ENCODE data around the gene ITGA2B. TPM values are rescaled to one million over a fixed set of nuclear protein-coding genes. Genes with fewer than 3 reads are reported as not detected.
A peak's percentile ranks its signal among the peaks of the same experiment; 100 is the strongest.

The ITGA2B gene
- 1 to 10 TPM; 1.0 to 2.6 TPM for total RNA-seq

GRCh38 chr17:44389281-44389680 is at the start of gene ITGA2B:
Gene ITGA2B (minus strand): TSS chr17:44389649. CDS start chr17:44389473, 176 bp downstream.
- Histone ChIP-seq H3K36me3 (no peaks in the 10 kb centered on the region), H3K4me3 (no peak within 1 kb of the TSS), H3K4me1 (peaks cover 0 to 21% of the 10 kb centered on the region in 2 donors), H3K9me3 (no peaks in the 10 kb centered on the region), H3K27ac (no peak within 1 kb of the TSS), H3K27me3 (no peaks in the 10 kb centered on the region)
- no peak for DNase-seq (ENCODE audit: low spot score)
- no peak for TF ChIP-seq CTCF (IDR thresholded peaks at IDR 0.05)

- H3K27me3 ChIP-seq, result no peaks in the 10 kb centered on the region
- H3K4me3 ChIP-seq, result no peak overlapping the region
- no peak for TF ChIP-seq CTCF (IDR thresholded peaks at IDR 0.05)
- peaks cover 16% of the 10 kb centered on the region for H3K36me3 ChIP-seq
- no peak for DNase-seq (ENCODE audit: low spot score)
- H3K27ac ChIP-seq, result peak overlapping the region; percentile 61 to 83
- H3K4me1 ChIP-seq, result peaks cover 0 to 32% of the 10 kb centered on the region in 2 donors
- H3K9me3 ChIP-seq, result no peaks in the 10 kb centered on the region
These were observed 49.7 kb upstream of the ITGA2B start for GRCh38 chr17:44439168-44439567.

- Histone ChIP-seq H3K4me1 (peaks cover 0 to 32% of the 10 kb centered on the region in 2 donors), H3K4me3 (no peak overlapping the region), H3K27me3 (no peaks in the 10 kb centered on the region), H3K27ac (peak overlapping the region; percentile 61 to 83), H3K36me3 (peaks cover 22% of the 10 kb centered on the region), H3K9me3 (no peaks in the 10 kb centered on the region)
- no peak for DNase-seq (ENCODE audit: low spot score)
- TF ChIP-seq CTCF (IDR thresholded peaks at IDR 0.05), result no peak
These were observed 49.2 kb upstream of the ITGA2B start for GRCh38 chr17:44438636-44439035.

- H3K9me3 ChIP-seq, result no peaks in the 10 kb centered on the region
- H3K4me1 ChIP-seq, result peaks cover 0 to 42% of the 10 kb centered on the region in 2 donors
- no peaks in the 10 kb centered on the region for H3K27me3 ChIP-seq
- TF ChIP-seq CTCF (IDR thresholded peaks at IDR 0.05), result no peak
- peak overlapping the region in 1 of 2 donors; percentile 83 for H3K27ac ChIP-seq
- peaks cover 38% of the 10 kb centered on the region for H3K36me3 ChIP-seq
- no peak for DNase-seq (ENCODE audit: low spot score)
- H3K4me3 ChIP-seq, result no peak overlapping the region
These were observed 46.9 kb upstream of the ITGA2B start for GRCh38 chr17:44436336-44436735.

- no peak for TF ChIP-seq CTCF (IDR thresholded peaks at IDR 0.05)
- Histone ChIP-seq H3K36me3 (peaks cover 47% of the 10 kb centered on the region), H3K27ac (peak overlapping the region in 1 of 2 donors; percentile 58), H3K27me3 (no peaks in the 10 kb centered on the region), H3K4me1 (peaks cover 0 to 19% of the 10 kb centered on the region in 2 donors), H3K4me3 (no peak overlapping the region), H3K9me3 (no peaks in the 10 kb centered on the region)
- DNase-seq (ENCODE audit: low spot score), result no peak
These were observed 43.1 kb upstream of the ITGA2B start for GRCh38 chr17:44432254-44433157.

Data from right atrium auricular region (tissue), 2 donors.